Glutamatergic neuron (in vitro differentiated cells): ENCODE results near the gene BAX. TPM values are rescaled to one million over a fixed set of nuclear protein-coding genes. Genes with fewer than 3 reads are reported as not detected.

Experiments used
- DNase-seq: peaks from one replicate; pipeline ENCODE4 v3.0.0; 2022
- H3K27ac Mint-ChIP-seq: one replicate; pipeline ENCODE4 v1.8.0; 2020; ENCODE audit warnings: mild to moderate bottlenecking, mixed read lengths, inconsistent platforms; ENCODE audit not compliant: unreplicated experiment
- H3K27me3 Mint-ChIP-seq: one replicate; pipeline ENCODE4 v1.8.0; 2020; ENCODE audit warnings: mild to moderate bottlenecking, moderate library complexity, mixed read lengths, inconsistent platforms; ENCODE audit not compliant: unreplicated experiment
- H3K36me3 Mint-ChIP-seq: one replicate; pipeline ENCODE4 v1.8.0; 2020; ENCODE audit warnings: mild to moderate bottlenecking, mixed read lengths, inconsistent platforms; ENCODE audit not compliant: unreplicated experiment
- H3K4me1 Mint-ChIP-seq: one replicate; pipeline ENCODE4 v1.8.0; 2020; ENCODE audit warnings: mild to moderate bottlenecking, low read depth, mixed read lengths, inconsistent platforms; ENCODE audit not compliant: unreplicated experiment
- H3K4me3 Mint-ChIP-seq: one replicate; pipeline ENCODE4 v1.8.0; 2020; ENCODE audit warnings: mild to moderate bottlenecking, mixed read lengths, inconsistent platforms; ENCODE audit not compliant: unreplicated experiment
- H3K9me3 Mint-ChIP-seq: one replicate; pipeline ENCODE4 v1.8.0; 2020; ENCODE audit warnings: mild to moderate bottlenecking, moderate library complexity, mixed read lengths, inconsistent platforms; ENCODE audit not compliant: unreplicated experiment
- total RNA-seq: library from RNA; stranded (reverse); fragmentation: NEBNext Ultra II Directional; extraction: Animal tissue kit (Norgen Biotek cat#: 25700); gene quantifications from one replicate; pipeline ENCODE4 v1.2.1, GENCODE V29; 2021; ENCODE audit not compliant: unreplicated experiment
- TF ChIP-seq, protein P1 (sequence below): fragments of 200-600 bp; sonication (generic); IDR thresholded peaks from one replicate; pipeline ENCODE4 v1.5.0; 2021; ENCODE audit not compliant: partially characterized antibody, unreplicated experiment

BAX gene
- total RNA-seq, 1 donor from 2014 or later = 87.7 TPM

GRCh38 chr19:48962029-48962848 is 7.6 kb downstream of the BAX start:
- Mint-ChIP-seq H3K4me1 (peaks cover 24% of the 10 kb centered on the region), H3K27me3 (peaks cover 16% of the 10 kb centered on the region), H3K9me3 (peaks cover 14% of the 10 kb centered on the region), H3K4me3 (no peak overlapping the region), H3K36me3 (no peaks in the 10 kb centered on the region), H3K27ac (peak overlapping the region; percentile 59)
- TF ChIP-seq, protein P1, sequence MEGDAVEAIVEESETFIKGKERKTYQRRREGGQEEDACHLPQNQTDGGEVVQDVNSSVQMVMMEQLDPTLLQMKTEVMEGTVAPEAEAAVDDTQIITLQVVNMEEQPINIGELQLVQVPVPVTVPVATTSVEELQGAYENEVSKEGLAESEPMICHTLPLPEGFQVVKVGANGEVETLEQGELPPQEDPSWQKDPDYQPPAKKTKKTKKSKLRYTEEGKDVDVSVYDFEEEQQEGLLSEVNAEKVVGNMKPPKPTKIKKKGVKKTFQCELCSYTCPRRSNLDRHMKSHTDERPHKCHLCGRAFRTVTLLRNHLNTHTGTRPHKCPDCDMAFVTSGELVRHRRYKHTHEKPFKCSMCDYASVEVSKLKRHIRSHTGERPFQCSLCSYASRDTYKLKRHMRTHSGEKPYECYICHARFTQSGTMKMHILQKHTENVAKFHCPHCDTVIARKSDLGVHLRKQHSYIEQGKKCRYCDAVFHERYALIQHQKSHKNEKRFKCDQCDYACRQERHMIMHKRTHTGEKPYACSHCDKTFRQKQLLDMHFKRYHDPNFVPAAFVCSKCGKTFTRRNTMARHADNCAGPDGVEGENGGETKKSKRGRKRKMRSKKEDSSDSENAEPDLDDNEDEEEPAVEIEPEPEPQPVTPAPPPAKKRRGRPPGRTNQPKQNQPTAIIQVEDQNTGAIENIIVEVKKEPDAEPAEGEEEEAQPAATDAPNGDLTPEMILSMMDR = no peak
- DNase-seq = peak; percentile 39

GRCh38 chr19:48962849-48963165 is 8.1 kb downstream of the BAX start:
- H3K36me3 Mint-ChIP-seq = no peaks in the 10 kb centered on the region
- no peak for DNase-seq
- H3K9me3 Mint-ChIP-seq = peaks cover 14% of the 10 kb centered on the region
- H3K4me1 Mint-ChIP-seq = peaks cover 27% of the 10 kb centered on the region
- TF ChIP-seq, protein P1 = no peak
- no peak overlapping the region for H3K4me3 Mint-ChIP-seq
- H3K27me3 Mint-ChIP-seq = peaks cover 16% of the 10 kb centered on the region
- H3K27ac Mint-ChIP-seq = no peak overlapping the region

DNA sequence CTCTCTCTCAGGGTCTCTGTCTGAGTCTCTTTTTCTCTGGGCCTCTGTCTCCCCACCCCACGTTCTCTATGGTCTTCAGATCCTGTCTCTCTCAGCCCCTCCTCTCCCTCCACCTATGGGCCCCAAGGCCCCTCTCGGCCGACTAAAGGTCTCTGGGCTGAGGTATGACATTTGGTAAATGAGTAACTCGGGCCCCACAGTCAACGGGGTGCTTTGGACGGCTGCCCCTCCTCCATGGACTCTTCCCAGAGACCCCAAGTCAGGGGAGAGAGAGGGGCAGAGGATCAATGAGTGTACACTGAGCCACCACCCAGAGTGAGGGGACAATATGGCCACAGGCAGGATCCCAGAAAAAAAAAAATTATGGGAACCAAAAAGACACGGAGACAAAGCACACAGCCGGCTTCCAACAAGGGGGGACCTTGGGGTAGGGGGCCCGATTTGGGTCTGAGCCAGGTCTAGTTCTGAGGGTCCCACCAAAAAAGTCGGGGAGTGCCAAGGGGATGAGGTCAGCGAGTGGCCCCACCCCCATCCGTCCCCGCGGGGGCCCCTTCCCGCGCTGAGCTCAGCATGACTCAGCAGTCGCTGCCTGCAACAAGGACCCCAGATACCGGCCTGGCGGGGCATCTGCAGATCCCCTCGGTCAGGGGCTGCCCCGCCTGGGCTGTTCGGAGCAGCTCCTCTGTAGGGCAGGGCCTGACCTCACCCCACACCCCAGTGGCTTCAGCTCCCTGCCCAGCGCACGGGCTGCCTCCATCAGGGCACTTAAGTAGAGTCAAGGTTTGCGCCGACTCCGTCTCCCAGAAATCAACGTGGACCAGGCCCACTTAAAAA is 8.9 kb downstream of the BAX start:
- Mint-ChIP-seq H3K36me3 (no peaks in the 10 kb centered on the region), H3K27me3 (peaks cover 16% of the 10 kb centered on the region), H3K27ac (peak overlapping the region; percentile 80), H3K9me3 (peaks cover 14% of the 10 kb centered on the region), H3K4me3 (peak overlapping the region; percentile 99), H3K4me1 (peaks cover 33% of the 10 kb centered on the region)
- TF ChIP-seq, protein P1 = no peak
- peak; percentile 59 for DNase-seq

DNA sequence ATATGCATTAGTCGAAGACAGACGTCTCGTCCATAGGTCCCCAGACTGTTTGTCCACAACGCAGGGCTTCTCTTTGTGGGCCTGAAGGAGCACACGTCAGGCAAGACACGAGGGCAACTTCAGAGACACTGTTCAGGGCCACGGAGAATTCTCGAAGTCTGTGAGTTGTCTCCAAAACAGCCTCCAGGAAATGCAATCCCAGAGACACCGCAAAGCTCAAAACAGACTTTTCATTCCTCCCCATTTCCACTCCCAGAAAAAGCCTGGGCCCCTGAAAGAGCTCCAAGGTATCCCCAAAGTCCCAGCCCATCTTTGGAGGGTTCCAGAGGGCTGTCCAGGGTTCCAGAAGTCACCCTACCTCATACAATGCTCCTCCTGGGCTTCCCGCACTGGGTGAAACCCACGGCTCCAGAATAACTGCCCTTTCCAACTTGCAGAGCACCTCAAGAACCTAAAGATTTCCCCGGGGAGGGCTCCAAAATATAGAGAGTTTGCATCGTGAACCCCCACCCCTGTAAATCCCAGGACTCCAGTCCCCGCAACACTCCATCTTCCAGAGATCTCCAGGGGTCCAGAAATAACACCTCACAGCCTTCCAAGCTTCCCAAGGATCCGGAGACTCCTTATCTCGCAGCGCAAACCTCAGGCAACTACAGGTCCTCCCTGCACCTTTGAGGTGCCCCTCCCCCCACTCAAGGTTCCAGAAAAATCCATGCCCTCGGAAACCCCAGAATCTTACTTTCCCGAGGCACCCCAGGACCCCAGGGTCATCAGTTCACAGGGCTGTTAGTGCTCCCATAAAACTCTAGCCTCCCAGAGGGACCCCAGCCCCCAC is 9.7 kb downstream of the BAX start:
- peaks cover 17% of the 10 kb centered on the region for H3K9me3 Mint-ChIP-seq
- peaks cover 33% of the 10 kb centered on the region for H3K4me1 Mint-ChIP-seq
- H3K36me3 Mint-ChIP-seq = no peaks in the 10 kb centered on the region
- H3K4me3 Mint-ChIP-seq = peak overlapping the region; percentile 99
- no peak for DNase-seq
- peak overlapping the region; percentile 83 for H3K27ac Mint-ChIP-seq
- H3K27me3 Mint-ChIP-seq = peaks cover 18% of the 10 kb centered on the region
- TF ChIP-seq, protein P1 = no peak
